Natural killer cell treated with Interleukin-12 subunit alpha and Interleukin-12 subunit beta and Interleukin-15 and Interleukin-18, amount 100 ng/mL, for 72 hours (primary cell): ENCODE data around the gene NRXN3. TPM values are rescaled to one million over a fixed set of nuclear protein-coding genes. Genes with fewer than 3 reads are reported as not detected.
"Not testable (repeated sequence)": the region's sequence is repeated elsewhere in the genome, so short reads cannot be mapped to it uniquely, and the experiment has no call there.

Experiments
- ATAC-seq, 2 donors: fragments of 150-1000 bp; cut with Tn5 transposase in 1 of 2; sonication (Bioruptor Pico), chemical (Tn5 transposase) in 1 of 2; 2 replicates each; pipeline ENCODE4 v1.10.0; 2021
- DNase-seq: peaks from one replicate; pipeline ENCODE4 v3.0.0; 2022; ENCODE audit warnings: low spot score
- H3K27ac Mint-ChIP-seq, 2 donors: 1 replicate in 1 of 2; 2 replicates in 1 of 2; pipeline ENCODE4 v1.8.0; 2022; ENCODE audit warnings: mixed read lengths in 2 of 2, mild to moderate bottlenecking in 1 of 2, moderate library complexity in 1 of 2
- H3K27me3 Mint-ChIP-seq, 2 donors: 1 replicate in 1 of 2; 2 replicates in 1 of 2; pipeline ENCODE4 v1.8.0; 2022; ENCODE audit warnings: mixed read lengths in 2 of 2
- H3K36me3 Mint-ChIP-seq: one replicate; pipeline ENCODE4 v1.8.0; 2022; ENCODE audit warnings: mixed read lengths
- H3K4me1 Mint-ChIP-seq, 2 donors: 1 replicate in 1 of 2; 2 replicates in 1 of 2; pipeline ENCODE4 v1.8.0; 2022; ENCODE audit warnings: low read depth in 2 of 2, mixed read lengths in 2 of 2, mild to moderate bottlenecking in 1 of 2
- H3K4me3 Mint-ChIP-seq: one replicate; pipeline ENCODE4 v1.8.0; 2022; ENCODE audit warnings: mixed read lengths
- H3K9me3 Mint-ChIP-seq: 2 replicates; pipeline ENCODE4 v1.8.0; 2022; ENCODE audit warnings: mixed read lengths
- total RNA-seq, 2 donors: library from RNA; stranded (reverse); gene quantifications; one replicate each; pipeline ENCODE4 v1.2.3, GENCODE V29; 2022

Gene NRXN3
- total RNA-seq, 2 donors from 2014 or later: not detected

DNA sequence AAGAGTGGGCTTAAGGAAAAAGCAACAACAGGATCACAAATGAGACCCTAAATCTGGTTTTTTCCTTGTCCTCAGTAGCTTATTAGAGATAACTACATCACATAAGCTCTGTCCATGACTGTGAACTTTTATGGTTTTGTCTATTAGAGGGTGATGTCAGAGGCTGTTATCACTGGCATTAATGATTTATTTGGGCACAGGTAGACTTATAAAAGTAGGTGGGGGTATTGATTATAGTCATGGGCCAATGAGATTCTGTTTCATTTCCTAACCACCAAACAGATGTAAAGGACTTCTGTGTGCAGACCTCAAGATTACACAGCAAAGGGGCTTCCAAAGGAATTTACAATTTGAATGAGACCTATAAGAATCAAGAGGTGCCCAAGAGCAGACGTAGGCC lies 316.4 kb downstream of the NRXN3 start:
- H3K9me3 Mint-ChIP-seq: peaks cover 4% of the 10 kb centered on the region
- DNase-seq: no peak
- no peak overlapping the region for H3K27ac Mint-ChIP-seq
- no peaks in the 10 kb centered on the region for H3K4me1 Mint-ChIP-seq
- H3K4me3 Mint-ChIP-seq: no peak overlapping the region
- H3K27me3 Mint-ChIP-seq: peaks cover 11% of the 10 kb centered on the region in 2 donors
- no peaks in the 10 kb centered on the region for H3K36me3 Mint-ChIP-seq
- no peak for ATAC-seq

DNA sequence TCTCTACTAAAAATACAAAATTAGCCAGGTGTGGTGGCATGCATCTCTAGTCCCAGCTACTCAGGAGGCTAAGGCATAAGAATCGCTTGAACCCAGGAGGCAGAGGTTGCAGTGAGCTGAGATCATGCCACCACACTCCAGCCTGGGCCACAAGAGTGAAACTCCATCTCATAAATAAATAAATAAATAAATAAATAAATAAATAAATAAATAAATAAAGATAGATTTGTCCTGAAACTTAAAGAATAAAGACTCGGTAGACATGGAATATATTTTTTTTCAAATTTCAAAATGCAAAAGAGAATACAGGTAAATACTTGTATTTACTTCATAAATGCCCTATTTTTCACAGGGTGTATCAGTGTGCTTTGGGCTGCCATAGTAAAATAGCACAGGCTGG lies 317.4 kb downstream of the NRXN3 start:
- ATAC-seq, H3K4me1 Mint-ChIP-seq, H3K4me3 Mint-ChIP-seq, H3K36me3 Mint-ChIP-seq, H3K27ac Mint-ChIP-seq, DNase-seq, H3K9me3 Mint-ChIP-seq: not testable (repeated sequence)
- H3K27me3 Mint-ChIP-seq: peaks cover 11% of the 10 kb centered on the region in 2 donors

DNA sequence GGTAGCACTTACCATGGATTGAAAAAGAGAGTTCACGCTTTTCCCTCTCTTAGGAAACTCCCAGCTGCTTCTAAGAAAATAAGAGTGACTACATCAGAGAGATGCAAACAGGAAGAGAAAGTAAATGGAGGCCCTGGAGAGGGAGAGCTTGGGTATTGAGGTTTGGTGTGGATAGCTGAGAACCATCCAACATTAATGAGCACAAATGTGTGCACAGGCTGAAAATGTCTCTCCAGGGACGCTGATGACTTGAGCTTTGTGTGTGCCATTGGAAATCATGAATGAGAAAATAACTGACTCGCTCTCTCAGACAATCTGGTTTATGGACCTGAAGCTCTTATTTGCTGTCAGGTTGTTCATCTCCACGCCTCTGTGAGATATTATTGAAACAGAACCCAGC lies 318.8 kb downstream of the NRXN3 start:
- Mint-ChIP-seq H3K4me3 (no peak overlapping the region), H3K27me3 (peaks cover 0 to 9% of the 10 kb centered on the region in 2 donors), H3K9me3 (peaks cover 4% of the 10 kb centered on the region), H3K27ac (no peak overlapping the region), H3K4me1 (no peaks in the 10 kb centered on the region), H3K36me3 (no peaks in the 10 kb centered on the region)
- ATAC-seq (no peak), DNase-seq (no peak)

DNA sequence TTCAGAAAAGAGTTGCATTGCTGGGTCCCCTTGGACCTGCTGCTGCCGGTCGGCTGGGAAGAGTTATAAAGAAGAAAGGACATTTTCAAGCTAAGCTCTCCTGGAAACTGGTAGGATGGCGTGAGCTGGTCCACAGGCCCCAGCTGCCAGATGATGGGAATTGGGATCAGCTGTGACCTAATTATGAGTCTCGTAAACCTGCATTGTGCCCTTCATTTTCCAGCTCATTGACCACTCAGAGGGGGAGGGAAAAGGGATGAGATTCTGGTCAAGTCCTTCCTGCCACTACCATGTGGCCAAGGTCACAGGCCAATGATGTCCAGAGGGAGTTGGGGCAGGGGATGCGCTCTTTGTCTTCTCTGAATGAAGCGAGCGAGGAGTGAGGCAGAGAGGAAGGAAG lies 320.9 kb downstream of the NRXN3 start:
- Mint-ChIP-seq H3K27ac (no peak overlapping the region), H3K36me3 (no peaks in the 10 kb centered on the region), H3K27me3 (peaks cover 0 to 9% of the 10 kb centered on the region in 2 donors), H3K4me1 (no peaks in the 10 kb centered on the region), H3K4me3 (no peak overlapping the region), H3K9me3 (peaks cover 4% of the 10 kb centered on the region)
- ATAC-seq: no peak
- no peak for DNase-seq

DNA sequence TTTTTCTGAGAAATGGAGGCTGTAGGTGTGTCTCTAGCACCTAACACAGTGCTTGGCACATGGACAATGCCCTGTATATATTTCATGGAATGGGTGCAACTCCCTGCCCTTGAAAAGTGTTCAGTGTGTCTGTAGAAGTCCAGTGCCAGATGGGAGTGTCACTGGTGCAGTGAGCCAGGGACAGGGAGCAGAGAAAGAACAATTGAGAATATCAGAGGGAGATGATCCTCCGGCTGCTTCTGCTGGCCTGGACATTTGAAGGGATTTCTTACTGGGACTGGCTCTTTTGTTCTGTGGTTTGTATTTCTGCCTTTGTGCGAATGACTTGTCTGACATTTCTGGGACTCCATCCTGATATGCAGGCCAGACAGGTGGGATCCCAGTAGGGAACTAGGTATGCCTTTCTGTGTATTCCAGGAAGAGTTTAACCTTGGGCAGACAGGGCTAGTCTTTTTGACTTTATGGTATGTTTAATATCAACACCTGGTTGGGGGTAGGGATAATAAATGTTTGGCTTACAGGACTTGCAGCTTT lies 328.0 kb downstream of the NRXN3 start:
- ATAC-seq: no peak
- Mint-ChIP-seq H3K4me1 (no peaks in the 10 kb centered on the region), H3K27me3 (peaks cover 0 to 3% of the 10 kb centered on the region in 2 donors), H3K27ac (no peak overlapping the region), H3K9me3 (peaks cover 3% of the 10 kb centered on the region), H3K36me3 (no peaks in the 10 kb centered on the region), H3K4me3 (no peak overlapping the region)
- DNase-seq: no peak

DNA sequence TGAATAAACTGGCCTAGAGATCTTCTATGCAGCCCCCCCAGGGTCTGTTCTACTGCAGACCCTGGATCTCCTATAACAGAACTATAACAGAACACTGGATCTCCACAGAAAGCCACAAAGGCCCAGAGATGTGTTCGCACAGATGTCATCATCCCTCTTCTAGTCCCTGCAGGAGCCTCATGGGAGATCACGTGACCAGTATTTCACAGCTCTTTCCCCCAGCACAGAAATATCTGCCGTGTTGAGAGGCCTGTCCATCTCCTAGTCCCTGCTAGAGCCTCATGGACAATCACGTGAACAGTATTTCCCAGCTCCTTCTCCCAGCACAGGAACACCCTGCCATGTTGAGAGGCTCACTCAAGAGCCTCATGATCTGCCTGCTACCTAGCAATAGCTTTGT lies 331.7 kb downstream of the NRXN3 start:
- Mint-ChIP-seq H3K36me3 (no peaks in the 10 kb centered on the region), H3K4me3 (no peak overlapping the region), H3K27ac (no peak overlapping the region), H3K27me3 (no peaks in the 10 kb centered on the region), H3K4me1 (no peaks in the 10 kb centered on the region), H3K9me3 (peaks cover 3% of the 10 kb centered on the region)
- ATAC-seq (no peak), DNase-seq (no peak)

DNA sequence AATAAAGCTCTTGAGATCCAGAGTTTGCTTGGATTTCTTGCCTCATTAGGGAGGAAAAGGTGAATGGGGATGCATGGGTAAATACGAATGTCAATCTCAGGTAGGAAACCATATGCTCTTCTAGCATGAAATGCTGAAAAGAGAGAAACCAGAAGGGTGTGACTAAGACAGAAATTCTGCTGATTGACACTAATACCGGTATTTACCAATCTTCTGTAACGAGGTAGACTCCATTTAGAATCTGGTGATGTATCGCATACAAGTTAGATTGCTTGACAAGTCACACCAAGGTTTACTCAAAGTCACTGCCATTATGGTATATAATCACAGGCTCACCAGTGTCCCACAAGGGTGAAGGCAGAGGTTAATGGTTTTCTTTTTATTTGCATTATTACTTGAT lies 337.9 kb downstream of the NRXN3 start:
- DNase-seq: no peak
- Mint-ChIP-seq H3K27me3 (no peaks in the 10 kb centered on the region), H3K36me3 (no peaks in the 10 kb centered on the region), H3K4me3 (no peak overlapping the region), H3K4me1 (no peaks in the 10 kb centered on the region), H3K27ac (no peak overlapping the region), H3K9me3 (no peaks in the 10 kb centered on the region)
- no peak for ATAC-seq

DNA sequence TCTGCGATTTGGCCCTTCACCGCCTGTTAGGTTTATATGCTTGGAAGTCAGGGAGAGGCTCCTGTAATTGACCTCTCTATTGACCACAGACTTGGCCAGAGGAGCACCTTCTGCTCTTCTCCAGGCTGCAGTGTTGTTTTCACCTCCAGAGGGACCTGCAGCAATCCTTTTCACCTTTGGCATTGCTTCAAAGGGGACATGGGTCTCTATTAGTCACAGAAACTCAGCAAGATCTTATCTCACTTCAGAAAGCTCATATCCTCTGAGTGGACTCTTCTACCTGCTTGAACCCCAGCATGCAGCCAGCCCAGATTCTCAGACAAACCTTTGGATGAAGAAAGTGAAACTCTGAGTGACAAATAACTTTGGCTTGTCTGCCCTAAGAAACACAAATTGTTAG lies 339.3 kb downstream of the NRXN3 start:
- no peaks in the 10 kb centered on the region for H3K4me1 Mint-ChIP-seq
- ATAC-seq: no peak

DNA sequence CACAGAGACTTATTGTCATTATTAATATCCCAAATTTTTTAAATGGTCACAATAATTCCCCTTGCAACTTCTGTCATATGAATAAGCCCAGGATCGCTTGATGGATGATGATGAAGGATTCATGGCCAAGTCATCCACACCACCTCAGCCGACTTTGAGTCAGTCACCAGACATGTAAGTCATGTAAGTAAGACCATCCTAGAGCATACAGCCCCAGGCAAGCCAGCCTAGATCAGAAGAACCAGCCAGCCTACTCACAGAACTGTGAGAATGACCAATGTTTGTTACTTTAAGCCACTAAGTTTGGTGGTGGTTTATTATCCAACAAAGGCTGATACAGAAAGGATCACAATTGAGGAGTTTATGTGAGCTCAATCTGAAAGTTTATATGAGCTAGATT lies 341.8 kb downstream of the NRXN3 start:
- H3K36me3 Mint-ChIP-seq: no peaks in the 10 kb centered on the region
- H3K4me1 Mint-ChIP-seq: no peaks in the 10 kb centered on the region
- H3K27ac Mint-ChIP-seq: no peak overlapping the region
- DNase-seq (no peak), ATAC-seq (no peak)
- H3K27me3 Mint-ChIP-seq: no peaks in the 10 kb centered on the region
- peaks cover 3% of the 10 kb centered on the region for H3K9me3 Mint-ChIP-seq
- no peak overlapping the region for H3K4me3 Mint-ChIP-seq

More for the DNA sequence above, 339.3 kb downstream of the NRXN3 start:
- no peak for DNase-seq
- H3K36me3 Mint-ChIP-seq: no peaks in the 10 kb centered on the region
- H3K9me3 Mint-ChIP-seq: no peaks in the 10 kb centered on the region
- H3K27me3 Mint-ChIP-seq: no peaks in the 10 kb centered on the region
- H3K27ac Mint-ChIP-seq: no peak overlapping the region
- no peak overlapping the region for H3K4me3 Mint-ChIP-seq

DNA sequence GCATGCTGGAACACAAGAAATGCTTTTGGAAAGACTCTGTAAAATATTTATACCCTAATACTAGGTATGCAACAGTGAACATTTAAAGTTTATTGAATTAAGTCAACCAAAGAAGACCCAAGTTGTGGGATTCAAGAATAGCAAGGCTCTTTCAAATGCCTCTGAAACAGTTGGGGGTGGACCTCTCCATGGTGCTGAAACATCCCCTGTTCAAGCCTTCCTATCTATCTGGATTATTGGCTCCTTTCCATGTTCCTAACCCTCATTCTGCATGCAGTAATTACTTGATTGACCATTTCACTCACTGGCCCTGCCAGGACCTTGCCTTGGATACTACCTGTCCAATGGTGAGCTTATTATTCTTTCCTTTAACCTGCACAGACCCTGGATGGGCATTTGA lies 349.7 kb downstream of the NRXN3 start:
- Mint-ChIP-seq H3K9me3 (peaks cover 3% of the 10 kb centered on the region), H3K36me3 (no peaks in the 10 kb centered on the region), H3K4me1 (no peaks in the 10 kb centered on the region), H3K4me3 (no peak overlapping the region), H3K27ac (no peak overlapping the region), H3K27me3 (no peaks in the 10 kb centered on the region)
- no peak for DNase-seq
- ATAC-seq: no peak

DNA sequence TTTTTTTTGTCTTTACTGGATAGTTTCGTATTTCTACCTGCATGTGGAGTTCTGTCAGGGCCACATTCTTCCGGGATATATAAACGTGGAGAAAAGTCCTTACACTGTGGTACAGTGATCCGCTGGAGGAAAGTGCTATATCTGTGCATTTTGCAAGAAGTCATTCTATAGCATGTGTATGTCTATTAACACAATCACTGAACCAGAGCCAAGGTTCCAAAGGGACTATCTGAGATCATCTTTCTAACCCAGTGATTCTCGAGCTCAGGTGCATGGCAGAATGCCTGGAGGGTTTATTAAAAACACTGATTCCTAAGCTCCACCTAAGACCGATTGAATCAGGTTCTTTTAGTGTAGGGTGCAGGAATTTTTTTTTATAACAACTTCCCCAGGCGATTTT lies 354.0 kb downstream of the NRXN3 start:
- no peak overlapping the region for H3K27ac Mint-ChIP-seq
- no peak overlapping the region for H3K4me3 Mint-ChIP-seq
- no peaks in the 10 kb centered on the region for H3K36me3 Mint-ChIP-seq
- ATAC-seq: no peak
- H3K4me1 Mint-ChIP-seq: no peaks in the 10 kb centered on the region
- no peak for DNase-seq
- peaks cover 3% of the 10 kb centered on the region for H3K9me3 Mint-ChIP-seq
- no peaks in the 10 kb centered on the region for H3K27me3 Mint-ChIP-seq

DNA sequence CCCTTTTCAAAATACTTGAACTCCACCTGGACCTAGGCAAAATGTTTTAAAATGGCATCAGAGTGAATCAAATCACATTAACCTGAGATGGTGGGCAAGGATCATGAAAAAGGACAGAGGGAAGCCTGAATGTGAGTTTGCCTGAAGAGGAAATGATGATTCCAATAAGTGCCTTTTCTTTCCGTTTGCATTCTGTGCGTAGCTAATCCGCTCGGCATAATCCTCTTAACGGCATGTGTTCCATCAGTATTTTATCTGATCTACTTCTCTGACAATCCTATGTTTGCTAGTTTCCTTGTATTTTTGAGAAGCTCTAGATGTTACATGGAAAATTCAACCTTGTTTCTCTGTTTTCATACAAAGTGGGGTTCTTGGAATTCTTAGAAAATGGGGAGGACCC lies 354.6 kb downstream of the NRXN3 start:
- Mint-ChIP-seq H3K9me3 (peaks cover 3% of the 10 kb centered on the region), H3K4me1 (no peaks in the 10 kb centered on the region), H3K4me3 (no peak overlapping the region), H3K27me3 (no peaks in the 10 kb centered on the region), H3K27ac (no peak overlapping the region), H3K36me3 (no peaks in the 10 kb centered on the region)
- ATAC-seq (no peak), DNase-seq (no peak)

DNA sequence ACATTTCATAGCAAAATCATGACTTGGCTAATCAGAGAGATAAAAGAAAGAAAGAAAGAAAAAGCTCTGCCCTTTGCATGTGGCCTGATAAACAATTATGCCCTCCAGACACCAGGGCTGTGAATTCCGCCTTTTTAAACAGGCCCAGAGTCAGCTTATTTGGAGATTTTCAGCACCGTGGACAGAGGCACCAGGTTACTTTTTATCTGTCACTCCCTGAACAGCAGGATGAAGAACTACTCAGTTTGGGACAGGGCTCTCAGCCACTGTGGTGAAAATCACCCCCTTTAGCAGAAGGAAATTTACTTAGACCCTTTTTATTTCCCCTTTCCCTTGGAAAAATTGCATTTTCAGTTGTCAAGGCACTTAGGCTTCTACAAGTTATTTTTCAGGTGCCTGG lies 359.9 kb downstream of the NRXN3 start:
- H3K36me3 Mint-ChIP-seq: peaks cover 5% of the 10 kb centered on the region
- H3K4me1 Mint-ChIP-seq: no peaks in the 10 kb centered on the region
- H3K27me3 Mint-ChIP-seq: no peaks in the 10 kb centered on the region
- peaks cover 15% of the 10 kb centered on the region for H3K9me3 Mint-ChIP-seq
- DNase-seq (no peak), ATAC-seq (no peak)
- H3K4me3 Mint-ChIP-seq: no peak overlapping the region
- no peak overlapping the region for H3K27ac Mint-ChIP-seq

DNA sequence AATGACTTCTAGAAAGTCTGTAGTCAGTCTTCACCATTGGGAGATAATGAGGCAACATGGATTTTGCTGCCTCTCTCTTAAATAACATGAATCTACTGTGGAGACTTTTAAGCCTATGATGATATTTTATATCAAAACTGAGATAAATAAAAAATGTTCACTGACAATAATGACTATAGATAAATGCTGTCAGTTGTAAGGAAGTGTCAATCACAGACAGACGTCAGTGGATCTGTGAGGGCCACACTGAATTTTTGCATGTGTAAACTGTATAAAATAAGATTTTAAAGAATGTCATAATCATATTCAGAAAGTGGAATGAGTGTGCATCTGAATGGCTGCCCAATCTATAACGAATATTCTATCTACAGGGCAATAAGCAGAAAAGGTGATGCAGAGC lies 364.0 kb downstream of the NRXN3 start:
- ATAC-seq (no peak), DNase-seq (no peak)
- H3K36me3 Mint-ChIP-seq: peaks cover 5% of the 10 kb centered on the region
- no peak overlapping the region for H3K4me3 Mint-ChIP-seq
- H3K9me3 Mint-ChIP-seq: peaks cover 12% of the 10 kb centered on the region
- no peak overlapping the region for H3K27ac Mint-ChIP-seq
- no peaks in the 10 kb centered on the region for H3K27me3 Mint-ChIP-seq
- no peaks in the 10 kb centered on the region for H3K4me1 Mint-ChIP-seq

DNA sequence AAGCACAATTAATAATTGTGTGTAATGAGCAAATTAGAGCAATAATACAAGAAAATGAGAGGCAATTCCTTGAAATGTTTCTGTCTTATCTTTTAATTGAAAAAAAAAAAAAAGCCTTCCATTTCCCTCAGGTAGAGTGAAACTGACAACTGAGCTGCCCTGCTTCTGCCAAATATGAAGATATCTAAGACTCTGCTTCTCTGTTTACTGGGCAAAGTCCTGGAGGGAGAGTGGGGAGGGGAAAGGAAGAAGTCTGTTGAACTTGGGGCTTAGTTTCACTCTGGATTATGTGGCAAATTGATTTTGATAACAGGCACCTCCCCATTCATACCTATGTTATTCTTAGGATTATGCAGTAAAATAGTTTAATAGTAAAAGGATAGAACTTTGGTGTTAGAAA lies 364.9 kb downstream of the NRXN3 start:
- H3K36me3 Mint-ChIP-seq: peaks cover 5% of the 10 kb centered on the region
- no peaks in the 10 kb centered on the region for H3K4me1 Mint-ChIP-seq
- ATAC-seq (no peak), DNase-seq (no peak)
- H3K27me3 Mint-ChIP-seq: no peaks in the 10 kb centered on the region
- no peak overlapping the region for H3K27ac Mint-ChIP-seq
- H3K4me3 Mint-ChIP-seq: no peak overlapping the region
- H3K9me3 Mint-ChIP-seq: peaks cover 17% of the 10 kb centered on the region
